B cell (primary cell): Measurements from ENCODE around the gene SRP14. TPM values are rescaled to one million over a fixed set of nuclear protein-coding genes. Genes with fewer than 3 reads are reported as not detected.
A peak's percentile ranks its signal among the peaks of the same experiment; 100 is the strongest.

Source experiments
- ATAC-seq: fragments of 200-7000 bp; cut with Tn5 transposase; one replicate; pipeline ENCODE4 v1.10.0; 2021; ENCODE audit warnings: low read depth, mild to moderate bottlenecking, moderate number of reproducible peaks, moderate library complexity
- CTCF ChIA-PET: fragments of 350-600 bp; sonication (Branson Sonifier 250); formaldehyde crosslinking; loops from one replicate; lab custom pipeline; 2021; ENCODE audit warnings: antibody characterized with exemption, inconsistent platforms; lab: Charles Lee
- POLR2A ChIA-PET: fragments of 350-600 bp; sonication (Branson Sonifier 250); formaldehyde crosslinking; loops from one replicate; lab custom pipeline; 2021; ENCODE audit warnings: antibody characterized with exemption; lab: Charles Lee
- DNase-seq: peaks from one replicate; pipeline ENCODE4 v3.0.0; 2013
- H2AFZ ChIP-seq: 2 replicates; pipeline ENCODE4 v1.6.1; 2012; ENCODE audit warnings: mild to moderate bottlenecking, low read depth, low read length; ENCODE audit not compliant: insufficient read depth, poor library complexity, severe bottlenecking
- H3K27ac ChIP-seq, 2 donors: 1 replicate in 1 of 2; 2 replicates in 1 of 2; pipeline ENCODE4 v1.5.1; 2012 to 2013; ENCODE audit warnings: low read length in 2 of 2, mild to moderate bottlenecking in 2 of 2, moderate library complexity in 1 of 2
- H3K27me3 ChIP-seq, 4 experiments: fragments of 200-600 bp in 1 of 4; sonication (generic) in 1 of 4; replicated peaks in 1 of 4; 1 replicate in 2 of 4; 2 replicates in 2 of 4; pipeline versions ENCODE4 v1.6.1 to v1.7.0; 2013 to 2016; ENCODE audit warnings: low read length in 3 of 4, mild to moderate bottlenecking in 2 of 4, mixed read lengths in 1 of 4, moderate library complexity in 1 of 4; ENCODE audit not compliant: insufficient read depth in 4 of 4, control insufficient read depth in 3 of 4; ENCODE audit errors: control extremely low read depth in 1 of 4
- H3K36me3 ChIP-seq, 2 experiments: replicated peaks in 1 of 2; 1 replicate in 1 of 2; 2 replicates in 1 of 2; pipeline versions ENCODE4 v1.6.1 to v1.7.1; 2013; ENCODE audit warnings: low read length in 1 of 2; ENCODE audit not compliant: insufficient read depth in 2 of 2, control insufficient read depth in 1 of 2; ENCODE audit errors: control extremely low read depth in 1 of 2, extremely low read depth in 1 of 2
- H3K4me1 ChIP-seq, 2 donors: fragments of 200-600 bp in 1 of 2; sonication (generic) in 1 of 2; 1 replicate in 1 of 2; 2 replicates in 1 of 2; pipeline versions ENCODE4 v1.5.1 to v1.6.1; 2013 to 2017; ENCODE audit warnings: low read length in 2 of 2; ENCODE audit not compliant: control insufficient read depth in 2 of 2, insufficient read depth in 2 of 2
- H3K4me2 ChIP-seq: replicated peaks from 2 replicates; pipeline ENCODE3; 2012; ENCODE audit warnings: mild to moderate bottlenecking, low read depth, low read length; ENCODE audit not compliant: poor library complexity, severe bottlenecking
- H3K4me3 ChIP-seq, 5 experiments: fragments of 200-600 bp in 1 of 5; sonication (generic) in 1 of 5; 1 replicate in 3 of 5; 2 replicates in 2 of 5; pipeline versions ENCODE4 v1.5.1 to v1.7.0; 2011 to 2016; ENCODE audit warnings: low read length in 4 of 5, mild to moderate bottlenecking in 4 of 5, low read depth in 2 of 5, control low read depth in 1 of 5, moderate library complexity in 1 of 5; ENCODE audit not compliant: insufficient read depth in 1 of 5; ENCODE audit errors: control extremely low read depth in 1 of 5, extremely low read depth in 1 of 5
- H3K79me2 ChIP-seq: fragments of 200-600 bp; sonication (generic); one replicate; pipeline ENCODE4 v1.6.0; 2016; ENCODE audit warnings: low read length; ENCODE audit not compliant: control insufficient read depth, insufficient read depth
- H3K9ac ChIP-seq: fragments of 200-600 bp; sonication (generic); 2 replicates; pipeline ENCODE4 v1.6.1; 2017; ENCODE audit warnings: mild to moderate bottlenecking, low read length, moderate library complexity
- H3K9me3 ChIP-seq, 3 donors: one replicate each; pipeline versions ENCODE4 v1.6.1 to v1.7.1; 2013; ENCODE audit warnings: low read length in 2 of 3; ENCODE audit not compliant: control insufficient read depth in 2 of 3, insufficient read depth in 1 of 3; ENCODE audit errors: control extremely low read depth in 1 of 3
- H4K20me1 ChIP-seq: 2 replicates; pipeline ENCODE4 v1.6.0; 2012; ENCODE audit warnings: mild to moderate bottlenecking, low read length; ENCODE audit not compliant: insufficient read depth, control insufficient read depth, poor library complexity, severe bottlenecking
- H3K27ac Mint-ChIP-seq: one replicate; pipeline ENCODE4 v1.8.0; 2021; ENCODE audit warnings: mixed read lengths
- H3K27me3 Mint-ChIP-seq: one replicate; pipeline ENCODE4 v1.8.0; 2021; ENCODE audit warnings: mixed read lengths
- H3K4me1 Mint-ChIP-seq: one replicate; pipeline ENCODE4 v1.8.0; 2021; ENCODE audit warnings: mixed read lengths
- H3K4me3 Mint-ChIP-seq: one replicate; pipeline ENCODE4 v1.8.0; 2021; ENCODE audit warnings: mixed read lengths
- H3K9me3 Mint-ChIP-seq: one replicate; pipeline ENCODE4 v1.8.0; 2022; ENCODE audit warnings: mixed read lengths; ENCODE audit not compliant: insufficient read depth
- EZH2 ChIP-seq: IDR thresholded peaks from 2 replicates; pipeline ENCODE4 v1.6.1; 2012; ENCODE audit warnings: borderline replicate concordance, low read depth, mild to moderate bottlenecking, moderate library complexity, low read length; ENCODE audit not compliant: insufficient read depth, poor library complexity, severe bottlenecking
- WGBS: methylation state at CpG from one replicate; pipeline ENCODE4 v1.1.5; 2013; ENCODE audit warnings: missing lambda C conversion rate; ENCODE audit not compliant: insufficient coverage; 5-methylcytosine and 5-hydroxymethylcytosine counted together
- intact Hi-C: fragments of 100-400 bp; cut with micrococcal nuclease; formaldehyde crosslinking; loops from one replicate; pipeline ENCODE4 v1.10.0; 2022
- polyA plus RNA-seq: library from polyadenylated mRNA; depleted of rRNA; stranded (reverse); fragments of >200 nt; gene quantifications from 2 replicates; pipeline ENCODE4 v1.2.3, GENCODE V29; 2012
- total RNA-seq, 2 donors: library from RNA; stranded (reverse); fragments of 120-200 nt in 1 of 2; gene quantifications; 1 replicate in 1 of 2; 2 replicates in 1 of 2; pipeline versions ENCODE4 v1.2.3 to v1.2.4, GENCODE V29; 2013 to 2022
- TF ChIP-seq, protein P1 (sequence below): fragments of 200-600 bp; IDR thresholded peaks from one replicate; pipeline ENCODE4 v1.8.0; 2022; ENCODE audit warnings: antibody characterized with exemption, mild to moderate bottlenecking

The SRP14 gene
- total and polyA plus RNA-seq, 2 donors (not counting 1 experiment from before 2014, with no cell fraction given) = 120 to 131 TPM

DNA sequence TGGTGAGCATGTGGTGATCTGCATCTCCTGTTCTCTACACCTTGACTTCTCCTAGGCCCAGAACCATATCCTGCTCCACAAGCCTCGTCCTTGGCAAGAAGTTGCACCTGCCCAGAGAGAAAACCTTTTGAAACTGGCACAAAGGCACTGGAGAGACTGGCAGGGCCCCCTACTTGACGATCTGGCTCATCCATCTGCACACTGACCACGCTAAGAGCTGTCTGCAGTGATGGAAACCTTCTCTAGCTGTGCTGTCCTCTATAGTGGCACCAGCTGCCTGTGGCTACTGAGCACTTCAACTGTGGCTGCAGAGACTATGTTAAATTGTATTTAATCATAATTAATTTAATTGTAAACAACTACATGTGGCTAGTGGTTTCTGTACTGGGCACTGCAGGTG is 26.2 kb upstream of the SRP14 start:
- ChIA-PET POLR2A (interaction anchor here (1.4 kb wide), 1 partner anchor 17 kb away, joined by 4 read pairs; no protein-coding TSS in a partner anchor), CTCF (interaction anchor here (1.7 to 2.6 kb wide), 3 partner anchors 20 to 41 kb away, joined by 5 to 14 read pairs (median 11); no protein-coding TSS in a partner anchor)
- Histone ChIP-seq H3K9ac (no peak overlapping the region), H4K20me1 (no peaks in the 10 kb centered on the region), H3K79me2 (no peaks in the 10 kb centered on the region), H3K9me3 (no peaks in the 10 kb centered on the region), H3K36me3 (no peaks in the 10 kb centered on the region), H3K27ac (peak overlapping the region; percentile 58 to 80), H3K4me1 (peaks cover 40 to 44% of the 10 kb centered on the region in 2 donors), H2AFZ (peak overlapping the region; percentile 78), H3K4me2 (peak overlapping the region; percentile 57), H3K4me3 (no peak overlapping the region), H3K27me3 (no peaks in the 10 kb centered on the region)
- ATAC-seq (no peak), DNase-seq (no peak)
- TF ChIP-seq, protein P1, sequence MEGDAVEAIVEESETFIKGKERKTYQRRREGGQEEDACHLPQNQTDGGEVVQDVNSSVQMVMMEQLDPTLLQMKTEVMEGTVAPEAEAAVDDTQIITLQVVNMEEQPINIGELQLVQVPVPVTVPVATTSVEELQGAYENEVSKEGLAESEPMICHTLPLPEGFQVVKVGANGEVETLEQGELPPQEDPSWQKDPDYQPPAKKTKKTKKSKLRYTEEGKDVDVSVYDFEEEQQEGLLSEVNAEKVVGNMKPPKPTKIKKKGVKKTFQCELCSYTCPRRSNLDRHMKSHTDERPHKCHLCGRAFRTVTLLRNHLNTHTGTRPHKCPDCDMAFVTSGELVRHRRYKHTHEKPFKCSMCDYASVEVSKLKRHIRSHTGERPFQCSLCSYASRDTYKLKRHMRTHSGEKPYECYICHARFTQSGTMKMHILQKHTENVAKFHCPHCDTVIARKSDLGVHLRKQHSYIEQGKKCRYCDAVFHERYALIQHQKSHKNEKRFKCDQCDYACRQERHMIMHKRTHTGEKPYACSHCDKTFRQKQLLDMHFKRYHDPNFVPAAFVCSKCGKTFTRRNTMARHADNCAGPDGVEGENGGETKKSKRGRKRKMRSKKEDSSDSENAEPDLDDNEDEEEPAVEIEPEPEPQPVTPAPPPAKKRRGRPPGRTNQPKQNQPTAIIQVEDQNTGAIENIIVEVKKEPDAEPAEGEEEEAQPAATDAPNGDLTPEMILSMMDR = no peak
- TF ChIP-seq EZH2 = no peak
- intact Hi-C loops = no loop called here
- Mint-ChIP-seq H3K4me3 (peak overlapping the region; percentile 5), H3K4me1 (peaks cover 32% of the 10 kb centered on the region), H3K27ac (peak overlapping the region; percentile 93), H3K27me3 (no peaks in the 10 kb centered on the region), H3K9me3 (no peaks in the 10 kb centered on the region)
- 85% methylated on average over 3 of the region's 3 CpGs for WGBS

DNA sequence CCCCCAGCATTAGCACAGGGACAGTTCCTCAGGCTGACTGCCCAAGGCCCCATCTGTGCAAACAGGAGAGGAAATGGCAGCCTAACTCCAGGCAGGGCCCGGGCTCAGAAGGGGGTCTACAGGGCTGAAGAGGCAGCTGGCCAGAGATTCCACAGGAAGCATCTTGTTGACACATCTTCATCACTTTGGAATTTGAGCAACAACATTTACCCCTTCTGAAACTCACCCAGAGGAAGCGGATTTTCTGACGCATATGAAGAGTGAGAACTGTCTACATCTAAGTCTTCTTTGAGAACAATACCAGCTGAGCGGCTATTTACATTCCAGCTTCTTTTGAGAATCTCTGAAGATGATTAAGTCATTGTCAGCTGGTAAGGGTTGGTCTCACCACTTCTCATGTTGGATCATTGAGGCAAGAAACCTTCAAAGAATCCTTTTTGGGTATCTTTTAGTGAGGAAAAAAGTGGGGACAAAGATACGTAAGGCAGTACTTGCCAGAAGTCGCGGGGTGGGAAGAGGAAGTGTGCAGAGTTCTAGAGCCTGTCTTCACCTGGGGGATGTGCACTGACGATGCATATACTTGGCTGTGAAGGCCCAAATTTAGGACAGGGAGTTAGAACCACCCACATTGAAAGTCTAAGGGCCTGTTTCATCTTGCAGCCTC is 25.4 kb upstream of the SRP14 start:
- DNase-seq = peak; percentile 65
- POLR2A ChIA-PET = interaction anchor here (0.9 to 1.4 kb wide), 4 partner anchors 15 to 44 kb away, joined by 3 to 4 read pairs (median 4); partner anchors contain the start of gene BMF
- Histone ChIP-seq H3K27ac (peak overlapping the region; percentile 58 to 80), H3K4me1 (peaks cover 32 to 36% of the 10 kb centered on the region in 2 donors), H3K27me3 (no peaks in the 10 kb centered on the region), H3K79me2 (no peaks in the 10 kb centered on the region), H3K4me2 (peak overlapping the region; percentile 57), H3K9ac (peak overlapping the region; percentile 10), H3K4me3 (no peak overlapping the region), H3K36me3 (no peaks in the 10 kb centered on the region), H4K20me1 (no peaks in the 10 kb centered on the region), H3K9me3 (no peaks in the 10 kb centered on the region), H2AFZ (peak overlapping the region; percentile 78)
- peak overlapping the region; percentile 93 for H3K27ac Mint-ChIP-seq
- H3K4me1 Mint-ChIP-seq = peaks cover 24% of the 10 kb centered on the region
- CTCF ChIA-PET = interaction anchor here (0.7 to 2.6 kb wide), 5 partner anchors 9 to 42 kb away, joined by 3 to 14 read pairs (median 4); no protein-coding TSS in a partner anchor
- TF ChIP-seq, protein P1 = no peak
- TF ChIP-seq EZH2 = no peak
- H3K9me3 Mint-ChIP-seq = no peaks in the 10 kb centered on the region
- peak; percentile 42 for ATAC-seq
- WGBS = 27% methylated on average over 4 of the region's 8 CpGs
- intact Hi-C loops = loop anchor here (1.0 kb wide), 1 partner anchor 10 kb away; no protein-coding TSS in a partner anchor
- no peaks in the 10 kb centered on the region for H3K27me3 Mint-ChIP-seq
- H3K4me3 Mint-ChIP-seq = peak overlapping the region; percentile 62
